H1 (cell line): ENCODE results near the gene CBFA2T2. TPM values are rescaled to one million over a fixed set of nuclear protein-coding genes. Genes with fewer than 3 reads are reported as not detected.

Experiments used
- CTCF ChIA-PET: fragments of 300-600 bp; sonication (Branson Sonifier 250); formaldehyde crosslinking; loops from one replicate; lab custom pipeline; 2021; ENCODE audit not compliant: partially characterized antibody; lab: Charles Lee
- POLR2A ChIA-PET: fragments of 300-600 bp; sonication (Branson Sonifier 250); formaldehyde crosslinking; loops from one replicate; lab custom pipeline; 2021; ENCODE audit warnings: inconsistent platforms; ENCODE audit not compliant: partially characterized antibody; lab: Charles Lee
- DNase-seq, 2 experiments: peaks; one replicate each; pipeline versions ENCODE4 v3.0.0 to v3.0.0-alpha.2; 2010 to 2022; ENCODE audit warnings: low spot score in 2 of 2, low read depth in 1 of 2, mixed read lengths in 1 of 2
- FAIRE-seq: peaks from 2 replicates; lab custom pipeline; 2011; peaks lifted over from hg19 to GRCh38; lab: Jason Lieb, UNC
- H2AFZ ChIP-seq: 2 replicates; pipeline ENCODE4 v1.8.1; 2012; ENCODE audit warnings: low read length, inconsistent platforms
- H2AK5ac ChIP-seq: 2 replicates; pipeline ENCODE4 v1.6.1; 2013; ENCODE audit warnings: low read depth, low read length
- H2BK120ac ChIP-seq: replicated peaks from 2 replicates; pipeline ENCODE3; 2013; ENCODE audit warnings: low read depth, low read length, inconsistent platforms
- H2BK12ac ChIP-seq: 2 replicates; pipeline ENCODE4 v1.6.1; 2013; ENCODE audit warnings: low read depth, low read length
- H2BK15ac ChIP-seq: 2 replicates; pipeline ENCODE4 v1.6.1; 2013; ENCODE audit warnings: low read length
- H2BK20ac ChIP-seq: 2 replicates; pipeline ENCODE4 v1.6.1; 2013; ENCODE audit warnings: low read length
- H2BK5ac ChIP-seq: 2 replicates; pipeline ENCODE4 v1.6.1; 2013; ENCODE audit warnings: low read depth, low read length
- H3K14ac ChIP-seq: 2 replicates; pipeline ENCODE4 v1.6.1; 2013; ENCODE audit warnings: inconsistent platforms; ENCODE audit not compliant: insufficient read length
- H3K18ac ChIP-seq: 2 replicates; pipeline ENCODE4 v1.6.1; 2013; ENCODE audit warnings: low read length; ENCODE audit errors: extremely low read depth
- H3K23ac ChIP-seq: 2 replicates; pipeline ENCODE4 v1.6.1; 2013; ENCODE audit warnings: inconsistent platforms; ENCODE audit not compliant: insufficient read length
- H3K23me2 ChIP-seq: 2 replicates; pipeline ENCODE4 v1.6.1; 2013; ENCODE audit warnings: low read depth, low read length
- H3K27ac ChIP-seq: 2 replicates; pipeline ENCODE4 v1.6.1; 2011; ENCODE audit warnings: low read depth, low read length, inconsistent platforms
- H3K27me3 ChIP-seq, 4 experiments: replicated peaks in 1 of 4; 1 replicate in 1 of 4; 2 replicates in 3 of 4; pipeline versions ENCODE4 v1.6.1 to v1.8.1; 2011 to 2013; ENCODE audit warnings: low read length in 3 of 4, mild to moderate bottlenecking in 3 of 4, inconsistent platforms in 2 of 4, mixed read lengths in 2 of 4, moderate library complexity in 1 of 4; ENCODE audit not compliant: control insufficient read depth in 3 of 4, insufficient read depth in 3 of 4; ENCODE audit errors: extremely low read depth in 1 of 4
- H3K36me3 ChIP-seq, 4 experiments: 2 replicates each; pipeline versions ENCODE4 v1.6.1 to v1.8.1; 2011 to 2013; ENCODE audit warnings: mild to moderate bottlenecking in 4 of 4, low read length in 3 of 4, moderate library complexity in 2 of 4, control low read depth in 1 of 4, inconsistent platforms in 1 of 4; ENCODE audit not compliant: insufficient read depth in 4 of 4, control insufficient read depth in 2 of 4
- H3K4ac ChIP-seq: replicated peaks from 2 replicates; pipeline ENCODE3; 2013; ENCODE audit warnings: low read length, low read depth, mixed read lengths, inconsistent platforms; ENCODE audit not compliant: insufficient read length
- H3K4me1 ChIP-seq, 4 experiments: replicated peaks in 1 of 4; 1 replicate in 1 of 4; 2 replicates in 3 of 4; pipeline versions ENCODE4 v1.6.1 to v1.8.1; 2011 to 2013; ENCODE audit warnings: low read length in 3 of 4, inconsistent platforms in 2 of 4, mixed read lengths in 1 of 4; ENCODE audit not compliant: insufficient read depth in 4 of 4, control insufficient read depth in 3 of 4
- H3K4me2 ChIP-seq, 2 experiments: 2 replicates each; pipeline versions ENCODE4 v1.6.1 to v1.8.1; 2011 to 2013; ENCODE audit warnings: low read depth in 2 of 2, low read length in 2 of 2, control low read depth in 1 of 2, inconsistent platforms in 1 of 2, mild to moderate bottlenecking in 1 of 2; ENCODE audit not compliant: insufficient read depth in 1 of 2
- H3K4me3 ChIP-seq, 4 experiments: fragments of 200-600, 300-600 bp in 1 of 4; sonication (generic), shearing (Covaris generic), sonication (Bioruptor Twin) in 1 of 4; 2 replicates each; pipeline versions ENCODE4 v1.5.1 to v1.8.1; 2011 to 2016; ENCODE audit warnings: low read length in 4 of 4, low read depth in 3 of 4, control low read depth in 2 of 4, inconsistent platforms in 2 of 4, mild to moderate bottlenecking in 2 of 4, mixed read lengths in 1 of 4, moderate library complexity in 1 of 4; ENCODE audit not compliant: insufficient read depth in 2 of 4; ENCODE audit errors: extremely low read depth in 1 of 4
- H3K56ac ChIP-seq: replicated peaks from 2 replicates; pipeline ENCODE3; 2013; ENCODE audit warnings: low read depth, mild to moderate bottlenecking, mixed read lengths, low read length, inconsistent platforms; ENCODE audit not compliant: insufficient read length
- H3K79me1 ChIP-seq: 2 replicates; pipeline ENCODE4 v1.6.1; 2013; ENCODE audit warnings: low read depth, low read length, control low read depth
- H3K79me2 ChIP-seq, 2 experiments: 2 replicates each; pipeline versions ENCODE4 v1.6.1 to v1.8.1; 2012 to 2013; ENCODE audit warnings: low read length in 2 of 2, mild to moderate bottlenecking in 2 of 2, inconsistent platforms in 1 of 2; ENCODE audit not compliant: insufficient read depth in 2 of 2, control insufficient read depth in 1 of 2
- H3K9ac ChIP-seq, 4 experiments: replicated peaks in 1 of 4; 1 replicate in 1 of 4; 2 replicates in 3 of 4; pipeline versions ENCODE4 v1.6.1 to v1.8.1; 2011 to 2013; ENCODE audit warnings: low read depth in 3 of 4, low read length in 3 of 4, control low read depth in 2 of 4, mild to moderate bottlenecking in 2 of 4, moderate library complexity in 2 of 4, inconsistent platforms in 1 of 4; ENCODE audit errors: extremely low read depth in 1 of 4
- H3K9me3 ChIP-seq, 2 experiments: 2 replicates each; pipeline versions ENCODE4 v1.6.1 to v1.8.1; 2012 to 2013; ENCODE audit warnings: mild to moderate bottlenecking in 2 of 2, moderate library complexity in 2 of 2, control low read depth in 1 of 2, inconsistent platforms in 1 of 2, low read depth in 1 of 2, low read length in 1 of 2, mixed read lengths in 1 of 2; ENCODE audit not compliant: insufficient read depth in 2 of 2
- H4K20me1 ChIP-seq, 2 experiments: replicated peaks in 1 of 2; 2 replicates each; pipeline versions ENCODE3 to v1.8.1; 2011 to 2013; ENCODE audit warnings: inconsistent platforms in 2 of 2, low read length in 2 of 2, mild to moderate bottlenecking in 1 of 2; ENCODE audit not compliant: insufficient read depth in 2 of 2, control insufficient read depth in 1 of 2
- H4K5ac ChIP-seq: 2 replicates; pipeline ENCODE4 v1.6.1; 2013; ENCODE audit warnings: low read length, low read depth, mixed read lengths, inconsistent platforms; ENCODE audit not compliant: insufficient read length
- H4K8ac ChIP-seq: 2 replicates; pipeline ENCODE4 v1.8.0; 2013; ENCODE audit warnings: mild to moderate bottlenecking, moderate library complexity, low read length, inconsistent platforms; ENCODE audit not compliant: insufficient read depth; ENCODE audit errors: extremely low read depth
- H4K91ac ChIP-seq: replicated peaks from 2 replicates; pipeline ENCODE3; 2013; ENCODE audit warnings: low read length, mixed read lengths, inconsistent platforms; ENCODE audit not compliant: insufficient read length
- CBX5 ChIP-seq: fragments of 300-800, 300-1000 bp; sonication (generic); IDR thresholded peaks from 2 replicates; pipeline ENCODE4 v1.7.1; 2016; ENCODE audit warnings: antibody characterized with exemption, low read length, low read depth
- CREB1 ChIP-seq: IDR thresholded peaks from 2 replicates; pipeline ENCODE4 v1.6.1; 2012; ENCODE audit warnings: inconsistent platforms
- EGR1 ChIP-seq: IDR thresholded peaks from 2 replicates; pipeline ENCODE4 v1.6.1; 2011; ENCODE audit warnings: low read depth, low read length, borderline replicate concordance
- EP300 ChIP-seq, 2 experiments: IDR thresholded peaks; 1 replicate in 1 of 2; 2 replicates in 1 of 2; pipeline ENCODE4 v1.6.1; 2011 to 2012; ENCODE audit warnings: low read depth in 2 of 2, low read length in 2 of 2, mild to moderate bottlenecking in 2 of 2, borderline replicate concordance in 1 of 2, inconsistent platforms in 1 of 2, moderate library complexity in 1 of 2
- KDM1A ChIP-seq: fragments of 200-600, 300-600 bp; sonication (generic); IDR thresholded peaks from 2 replicates; pipeline ENCODE4 v1.7.1; 2016; ENCODE audit warnings: mild to moderate bottlenecking, low read length, borderline replicate concordance
- KDM5A ChIP-seq: fragments of 200-600 bp; IDR thresholded peaks from 2 replicates; pipeline ENCODE4 v1.7.1; 2012; ENCODE audit warnings: mild to moderate bottlenecking, low read length, inconsistent platforms, mixed read lengths
- NRF1 ChIP-seq: IDR thresholded peaks from 2 replicates; pipeline ENCODE4 v1.6.1; 2011; ENCODE audit warnings: mild to moderate bottlenecking, low read depth, low read length, improper control_type of control experiment
- POLR2A ChIP-seq, 2 experiments: IDR thresholded peaks; 1 replicate in 1 of 2; 2 replicates in 1 of 2; pipeline ENCODE4 v1.6.1; 2011; ENCODE audit warnings: low read depth in 2 of 2, low read length in 2 of 2, mild to moderate bottlenecking in 2 of 2; ENCODE audit errors: control extremely low read depth in 1 of 2
- POU5F1 ChIP-seq: IDR thresholded peaks from 2 replicates; pipeline ENCODE4 v1.6.1; 2011; ENCODE audit warnings: low read depth, mild to moderate bottlenecking, low read length, moderate library complexity
- SAP30 ChIP-seq: fragments of 300-600 bp; sonication (generic); IDR thresholded peaks from 2 replicates; pipeline ENCODE4 v1.7.1; 2012; ENCODE audit warnings: low read length, moderate library complexity, mild to moderate bottlenecking, inconsistent platforms; ENCODE audit not compliant: insufficient read depth, insufficient replicate concordance
- SIX5 ChIP-seq: IDR thresholded peaks from 2 replicates; pipeline ENCODE4 v1.6.1; 2011; ENCODE audit warnings: mild to moderate bottlenecking, low read depth, low read length
- SP1 ChIP-seq: IDR thresholded peaks from 2 replicates; pipeline ENCODE4 v1.6.1; 2011; ENCODE audit warnings: low read depth, low read length
- SRF ChIP-seq: IDR thresholded peaks from 2 replicates; pipeline ENCODE4 v1.6.1; 2011; ENCODE audit warnings: mild to moderate bottlenecking, low read depth, low read length, moderate library complexity
- SUZ12 ChIP-seq: fragments of 200-600 bp; sonication (generic); IDR thresholded peaks from 2 replicates; pipeline ENCODE4 v1.6.1; 2012; ENCODE audit warnings: mild to moderate bottlenecking, inconsistent platforms, low read length, moderate library complexity, mixed read lengths
- TEAD4 ChIP-seq: IDR thresholded peaks from 2 replicates; pipeline ENCODE4 v1.6.1; 2012; ENCODE audit warnings: low read depth, low read length, inconsistent platforms, mixed read lengths
- WGBS, 2 experiments: shearing (Covaris generic) in 1 of 2; methylation state at CpG; one replicate each; pipeline versions ENCODE4 v1.1.6 to v1.1.7; 2013 to 2015; ENCODE audit warnings: low lambda C conversion rate in 2 of 2, mixed read lengths in 2 of 2, inconsistent platforms in 1 of 2, low coverage in 1 of 2, missing lambda C conversion rate in 1 of 2; ENCODE audit not compliant: insufficient replicate concordance in 2 of 2, insufficient coverage in 1 of 2, insufficient read length in 1 of 2; ENCODE audit errors: extremely low coverage in 1 of 2, missing lambda C conversion rate in 1 of 2; 5-methylcytosine and 5-hydroxymethylcytosine counted together
- polyA plus RNA-seq, 7 experiments: library from polyadenylated mRNA; depleted of rRNA in 3 of 7; stranded (reverse) in 5 of 7; unstranded in 2 of 7; fragments of >200 nt in 5 of 7; fragments of 200-250 nt in 2 of 7; gene quantifications; 1 replicate in 5 of 7; 2 replicates in 1 of 7; 4 replicates in 1 of 7; pipeline versions ENCODE4 v1.2.1 to v1.2.3, GENCODE V29; 2011 to 2013; ENCODE audit warnings: missing spikeins in 2 of 7, mixed read lengths in 2 of 7
- total RNA-seq: library from RNA; stranded (reverse); fragmentation: NEBNext Ultra II Directional; extraction: Animal tissue kit (Norgen Biotek cat#: 25700); gene quantifications from 2 replicates; pipeline ENCODE4 v1.2.1, GENCODE V29; 2021

Gene CBFA2T2
- total and polyA plus RNA-seq, 2 of the 8 experiments (the other 6 are each of a cell fraction or from before 2014, with no cell fraction given) = 11.6 to 12.9 TPM

GRCh38 chr20:33636776-33637175 lies 146.9 kb downstream of the CBFA2T2 start:
- Histone ChIP-seq H2AK5ac (no peak overlapping the region), H3K9me3 (no peaks in the 10 kb centered on the region), H3K4me2 (no peak overlapping the region), H2BK15ac (no peak overlapping the region), H3K4me1 (no peaks in the 10 kb centered on the region), H2BK12ac (no peak overlapping the region), H4K5ac (no peak overlapping the region), H2AFZ (no peak overlapping the region), H3K56ac (no peak overlapping the region), H2BK20ac (no peak overlapping the region), H3K9ac (no peak overlapping the region), H3K4ac (no peak overlapping the region), H3K4me3 (no peak overlapping the region), H3K27me3 (no peaks in the 10 kb centered on the region), H3K79me1 (no peaks in the 10 kb centered on the region), H2BK120ac (no peak overlapping the region), H3K23ac (no peak overlapping the region), H3K14ac (no peak overlapping the region), H4K8ac (no peak overlapping the region), H3K36me3 (peaks cover 0 to 22% (median 2%) of the 10 kb centered on the region in 4 experiments; a peak in 4 of 8 replicates), H4K91ac (no peak overlapping the region), H2BK5ac (no peak overlapping the region), H3K79me2 (no peaks in the 10 kb centered on the region), H4K20me1 (no peaks in the 10 kb centered on the region), H3K18ac (no peak overlapping the region), H3K27ac (no peak overlapping the region), H3K23me2 (no peaks in the 10 kb centered on the region)
- ChIA-PET CTCF (no interaction called here), POLR2A (interaction anchor here (0.8 kb wide), 1 partner anchor 11 kb away, joined by 3 read pairs; no protein-coding TSS in a partner anchor)
- no peak for DNase-seq
- FAIRE-seq = no peak
- 94% methylated on average over 1 of the region's 1 CpG; no CpG with 5 or more reads in 1 of the 2 experiments for WGBS, 2 experiments
- TF ChIP-seq SRF (no peak), POLR2A (IDR thresholded peaks at IDR 0.05; ENCODE audit: control extremely low read depth in 1 of 2, low read depth in 2 of 2, low read length in 2 of 2) (no peak), SAP30 (no peak), SUZ12 (no peak), KDM5A (no peak), EP300 (IDR thresholded peaks at IDR 0.05; ENCODE audit: borderline replicate concordance in 1 of 2, low read depth in 2 of 2, low read length in 2 of 2) (no peak), NRF1 (no peak), SIX5 (no peak), KDM1A (no peak), TEAD4 (no peak), SP1 (no peak), CBX5 (no peak), EGR1 (no peak), POU5F1 (no peak), CREB1 (no peak)
